Memory B cell (primary cell): ENCODE data around the gene C5orf58.
A peak's percentile ranks its signal among the peaks of the same experiment; 100 is the strongest.

Experiments used
- ATAC-seq: fragments of 150-1000 bp; cut with Tn5 transposase; 2 replicates; pipeline ENCODE4 v1.10.0; 2021; ENCODE audit warnings: low read depth, mild to moderate bottlenecking, moderate library complexity
- DNase-seq, 2 donors: peaks; one replicate each; pipeline ENCODE4 v3.0.0; 2022; ENCODE audit warnings: low spot score in 2 of 2
- H3K27ac Mint-ChIP-seq: one replicate; pipeline ENCODE4 v1.8.0; 2022; ENCODE audit warnings: mild to moderate bottlenecking, moderate library complexity, mixed read lengths
- H3K27me3 Mint-ChIP-seq: one replicate; pipeline ENCODE4 v1.8.0; 2022; ENCODE audit warnings: mixed read lengths
- H3K36me3 Mint-ChIP-seq: one replicate; pipeline ENCODE4 v1.8.0; 2022; ENCODE audit warnings: mild to moderate bottlenecking, mixed read lengths
- H3K4me1 Mint-ChIP-seq: one replicate; pipeline ENCODE4 v1.8.0; 2022; ENCODE audit warnings: mixed read lengths
- H3K4me3 Mint-ChIP-seq: one replicate; pipeline ENCODE4 v1.8.0; 2022; ENCODE audit warnings: mild to moderate bottlenecking, moderate library complexity, mixed read lengths
- H3K9me3 Mint-ChIP-seq: one replicate; pipeline ENCODE4 v1.8.0; 2022; ENCODE audit warnings: mixed read lengths

The C5orf58 gene

DNA sequence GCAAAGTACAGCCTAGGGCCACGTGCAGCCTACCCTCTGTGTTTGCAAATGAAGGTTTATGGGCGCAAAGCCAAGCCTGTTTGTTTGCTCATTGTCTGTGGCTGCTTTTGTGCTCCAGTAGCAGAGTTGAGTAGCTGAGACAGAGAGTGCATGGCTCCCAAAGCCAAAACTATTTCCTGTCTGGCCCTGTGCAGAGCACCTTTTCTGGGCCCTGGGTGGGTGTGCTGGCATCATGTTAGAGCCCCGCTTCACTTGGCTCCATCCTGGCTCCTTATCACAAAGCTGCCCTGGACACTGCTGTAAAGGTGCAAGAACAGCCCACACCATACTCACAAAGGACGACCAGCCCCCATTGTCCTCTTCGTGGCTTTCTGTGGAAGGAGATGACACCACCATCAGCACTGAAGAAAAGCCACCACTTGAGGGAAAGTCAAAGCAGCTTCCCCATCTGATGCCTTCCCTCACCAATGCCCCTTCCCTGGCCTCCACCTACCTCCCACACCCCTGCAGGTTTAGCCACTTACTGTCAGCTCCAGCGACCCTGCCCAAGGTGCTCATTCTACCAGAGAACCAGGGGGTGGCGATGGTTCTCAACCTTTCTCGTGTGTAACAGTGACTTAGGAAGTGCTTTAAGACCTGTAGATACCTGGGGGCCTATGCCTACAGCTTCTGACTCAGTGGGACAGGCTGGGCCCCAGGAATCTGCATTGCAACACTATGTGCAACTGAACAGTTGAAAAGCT lies 41.4 kb downstream of the C5orf58 start:
- H3K27ac Mint-ChIP-seq = no peak overlapping the region
- peaks cover 5% of the 10 kb centered on the region for H3K36me3 Mint-ChIP-seq

GRCh38 chr5:170275376-170275994 lies 42.7 kb downstream of the C5orf58 start:
- Mint-ChIP-seq H3K9me3 (no peaks in the 10 kb centered on the region), H3K36me3 (peaks cover 5% of the 10 kb centered on the region), H3K27ac (no peak overlapping the region), H3K27me3 (no peaks in the 10 kb centered on the region), H3K4me1 (peaks cover 34% of the 10 kb centered on the region), H3K4me3 (no peak overlapping the region)
- DNase-seq (no peak), ATAC-seq (no peak)

More for the DNA sequence above, 41.4 kb downstream of the C5orf58 start:
- Mint-ChIP-seq H3K4me3 (no peak overlapping the region), H3K9me3 (no peaks in the 10 kb centered on the region), H3K27me3 (no peaks in the 10 kb centered on the region), H3K4me1 (peaks cover 33% of the 10 kb centered on the region)
- ATAC-seq (no peak), DNase-seq (peak in 1 of 2 donors; percentile 18)

DNA sequence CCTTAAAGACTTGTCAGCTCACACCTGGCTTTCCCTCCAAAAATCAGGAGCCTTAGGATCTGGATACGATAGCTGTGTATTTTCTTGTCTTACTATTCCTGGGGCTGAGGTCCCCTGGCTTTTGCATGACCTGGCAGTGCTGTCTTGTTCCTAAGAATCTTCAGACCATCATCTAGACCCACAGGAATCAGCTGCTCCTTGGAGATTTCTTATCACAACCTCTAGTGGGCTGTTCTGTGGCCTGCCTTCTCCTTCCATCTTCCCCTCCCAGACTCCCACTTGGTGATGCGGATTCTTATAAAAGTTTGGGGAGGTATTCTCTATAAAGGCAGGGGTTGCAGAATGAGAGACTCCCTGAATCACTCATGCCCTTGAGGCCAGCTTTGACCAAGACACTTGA lies 43.4 kb downstream of the C5orf58 start:
- H3K4me1 Mint-ChIP-seq = peaks cover 34% of the 10 kb centered on the region
- DNase-seq (no peak), ATAC-seq (no peak)
- H3K27me3 Mint-ChIP-seq = no peaks in the 10 kb centered on the region
- no peaks in the 10 kb centered on the region for H3K9me3 Mint-ChIP-seq
- no peak overlapping the region for H3K27ac Mint-ChIP-seq
- H3K36me3 Mint-ChIP-seq = peaks cover 5% of the 10 kb centered on the region
- H3K4me3 Mint-ChIP-seq = no peak overlapping the region

GRCh38 chr5:170277867-170278281 lies 45.1 kb downstream of the C5orf58 start:
- Mint-ChIP-seq H3K27me3 (no peaks in the 10 kb centered on the region), H3K4me3 (peak overlapping the region; percentile 82), H3K4me1 (peaks cover 34% of the 10 kb centered on the region), H3K36me3 (peaks cover 5% of the 10 kb centered on the region), H3K27ac (no peak overlapping the region), H3K9me3 (no peaks in the 10 kb centered on the region)
- ATAC-seq = no peak
- no peak for DNase-seq

DNA sequence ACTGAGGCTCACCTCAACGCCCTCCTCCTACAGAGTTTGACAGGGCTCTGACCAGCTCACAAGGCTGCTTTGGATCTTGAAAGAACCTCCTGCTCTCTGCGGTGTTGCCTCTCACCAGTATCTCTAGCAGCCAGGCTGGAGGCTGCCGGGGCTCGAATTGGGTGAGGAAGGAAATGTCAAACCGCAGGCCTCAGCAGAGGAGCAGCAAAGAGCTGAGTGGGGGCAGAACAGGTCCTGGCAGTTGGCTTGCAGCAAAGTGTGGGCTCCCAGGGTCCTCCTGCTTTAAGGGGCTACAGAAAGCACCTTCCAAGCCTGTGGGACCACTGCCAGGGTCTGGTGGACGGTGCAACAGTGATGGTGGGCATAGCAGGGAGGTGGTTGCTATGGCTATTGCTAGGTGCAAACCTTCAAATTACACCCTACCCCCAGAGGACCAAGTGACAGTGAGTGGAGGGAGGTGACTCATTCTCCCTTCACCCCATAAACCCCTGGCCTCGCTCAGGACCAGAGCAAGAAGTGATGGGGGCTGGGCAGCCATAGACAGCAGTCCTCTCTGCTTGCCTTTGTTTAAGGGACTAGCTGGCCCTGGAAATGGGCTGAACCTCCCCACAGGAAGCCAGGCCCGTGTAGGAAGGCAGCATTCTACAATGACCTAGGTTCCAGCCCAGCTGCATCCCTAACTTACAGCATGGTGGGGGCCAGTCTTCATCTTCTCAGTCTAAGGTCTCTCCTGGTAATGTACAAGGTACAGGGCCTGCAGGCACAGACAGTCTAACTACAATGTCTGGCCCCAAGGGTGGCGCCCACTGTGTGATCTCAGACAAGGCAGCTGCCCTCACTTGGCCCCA lies 46.0 kb downstream of the C5orf58 start:
- Mint-ChIP-seq H3K4me3 (peak overlapping the region; percentile 76), H3K27ac (no peak overlapping the region), H3K36me3 (peaks cover 14% of the 10 kb centered on the region), H3K27me3 (no peaks in the 10 kb centered on the region), H3K4me1 (peaks cover 34% of the 10 kb centered on the region), H3K9me3 (peaks cover 4% of the 10 kb centered on the region)
- DNase-seq = peak; percentile 59
- ATAC-seq = peak; percentile 96

DNA sequence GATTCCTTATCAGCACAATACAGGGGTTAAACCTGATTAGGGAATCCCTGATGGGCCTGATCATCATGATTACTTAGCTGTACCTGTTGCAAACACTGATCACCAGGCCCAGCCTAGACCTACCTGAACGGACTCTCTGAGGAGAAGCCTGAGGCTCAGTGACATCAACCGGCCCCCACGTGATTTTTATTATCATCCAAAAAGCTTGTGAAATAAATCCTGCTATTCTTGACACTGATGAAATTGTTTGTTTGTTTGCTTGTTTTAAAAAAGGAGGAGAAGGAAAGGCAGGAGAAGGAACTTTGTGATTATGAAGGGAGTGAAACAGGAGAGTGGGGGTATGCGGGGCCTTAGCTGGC lies 46.7 kb downstream of the C5orf58 start:
- ATAC-seq (no peak), DNase-seq (no peak)
- H3K9me3 Mint-ChIP-seq = peaks cover 4% of the 10 kb centered on the region
- peaks cover 31% of the 10 kb centered on the region for H3K4me1 Mint-ChIP-seq
- H3K27ac Mint-ChIP-seq = no peak overlapping the region
- H3K4me3 Mint-ChIP-seq = peak overlapping the region; percentile 21
- H3K36me3 Mint-ChIP-seq = peaks cover 15% of the 10 kb centered on the region
- H3K27me3 Mint-ChIP-seq = no peaks in the 10 kb centered on the region

- Mint-ChIP-seq H3K4me3 (no peak overlapping the region), H3K27ac (no peak overlapping the region), H3K4me1 (peaks cover 30% of the 10 kb centered on the region), H3K9me3 (peaks cover 6% of the 10 kb centered on the region), H3K27me3 (no peaks in the 10 kb centered on the region), H3K36me3 (peaks cover 18% of the 10 kb centered on the region)
- DNase-seq = no peak
- no peak for ATAC-seq
Observed at GRCh38 chr5:170280011-170280493, 47.3 kb downstream of the C5orf58 start.

DNA sequence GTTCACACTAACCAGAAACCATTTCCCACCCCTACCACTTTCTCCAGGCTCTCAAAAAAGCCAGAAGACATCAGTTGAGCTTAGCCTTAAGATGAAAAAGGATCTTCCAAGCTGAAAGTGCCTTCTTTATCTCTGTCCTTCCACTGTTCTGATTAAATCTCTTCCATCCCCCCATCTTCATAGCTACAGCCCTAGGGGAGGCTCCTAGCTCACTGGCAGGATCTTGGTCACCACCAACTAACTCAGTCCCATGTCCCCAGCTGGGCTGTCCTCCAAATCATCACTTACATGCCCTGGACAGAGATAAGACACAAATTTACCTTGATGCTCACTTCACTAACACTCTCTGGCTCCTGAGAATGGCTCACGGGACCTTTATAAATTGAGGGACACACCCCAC lies 50.5 kb downstream of the C5orf58 start:
- peaks cover 18% of the 10 kb centered on the region for H3K4me1 Mint-ChIP-seq
- DNase-seq (no peak), ATAC-seq (no peak)
- no peak overlapping the region for H3K27ac Mint-ChIP-seq
- no peaks in the 10 kb centered on the region for H3K27me3 Mint-ChIP-seq
- H3K36me3 Mint-ChIP-seq = peaks cover 28% of the 10 kb centered on the region
- H3K9me3 Mint-ChIP-seq = peaks cover 12% of the 10 kb centered on the region
- H3K4me3 Mint-ChIP-seq = no peak overlapping the region

GRCh38 chr5:170284231-170284630 lies 51.4 kb downstream of the C5orf58 start:
- H3K36me3 Mint-ChIP-seq = peaks cover 31% of the 10 kb centered on the region

DNA sequence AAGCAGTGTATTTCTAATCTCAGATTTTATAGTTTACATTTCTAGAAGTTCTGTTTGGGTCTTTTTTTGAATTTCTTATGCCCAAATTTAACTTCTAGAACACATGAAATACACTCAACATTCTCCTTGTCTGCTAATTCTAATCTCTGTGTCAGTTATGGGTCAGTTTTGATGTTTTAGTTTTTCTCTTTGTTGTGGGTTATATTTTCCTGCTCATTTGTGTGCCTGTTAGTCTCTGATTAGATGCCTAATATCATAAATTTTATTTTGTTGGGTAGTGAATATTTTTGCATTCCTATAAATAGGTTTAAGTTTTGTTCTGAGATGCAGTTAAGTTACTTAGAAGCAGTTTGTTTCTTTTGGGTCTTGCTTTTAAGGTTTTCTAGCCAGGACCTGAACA lies 52.4 kb downstream of the C5orf58 start:
- Mint-ChIP-seq H3K27ac (no peak overlapping the region), H3K4me1 (peaks cover 7% of the 10 kb centered on the region), H3K9me3 (peaks cover 12% of the 10 kb centered on the region), H3K36me3 (peaks cover 36% of the 10 kb centered on the region), H3K27me3 (peaks cover 6% of the 10 kb centered on the region), H3K4me3 (no peak overlapping the region)
- no peak for DNase-seq
- no peak for ATAC-seq

More at GRCh38 chr5:170284231-170284630, 51.4 kb downstream of the C5orf58 start:
- ATAC-seq (no peak), DNase-seq (no peak)
- H3K4me3 Mint-ChIP-seq = no peak overlapping the region
- peaks cover 12% of the 10 kb centered on the region for H3K9me3 Mint-ChIP-seq
- H3K4me1 Mint-ChIP-seq = peaks cover 12% of the 10 kb centered on the region
- H3K27ac Mint-ChIP-seq = no peak overlapping the region
- H3K27me3 Mint-ChIP-seq = peaks cover 3% of the 10 kb centered on the region

- Mint-ChIP-seq H3K9me3 (peaks cover 12% of the 10 kb centered on the region), H3K4me3 (no peak overlapping the region), H3K36me3 (peaks cover 40% of the 10 kb centered on the region)
Observed at GRCh38 chr5:170286386-170286925, 53.7 kb downstream of the C5orf58 start.

GRCh38 chr5:170287532-170287931 lies 54.7 kb downstream of the C5orf58 start:
- Mint-ChIP-seq H3K4me1 (peaks cover 19% of the 10 kb centered on the region), H3K9me3 (peaks cover 12% of the 10 kb centered on the region), H3K36me3 (peaks cover 40% of the 10 kb centered on the region), H3K27me3 (peaks cover 6% of the 10 kb centered on the region), H3K27ac (no peak overlapping the region), H3K4me3 (no peak overlapping the region)
- DNase-seq (no peak), ATAC-seq (no peak)

More at GRCh38 chr5:170286386-170286925, 53.7 kb downstream of the C5orf58 start:
- no peak for ATAC-seq
- Mint-ChIP-seq H3K4me1 (peaks cover 14% of the 10 kb centered on the region), H3K27me3 (peaks cover 6% of the 10 kb centered on the region), H3K27ac (no peak overlapping the region)
- no peak for DNase-seq

- peaks cover 6% of the 10 kb centered on the region for H3K27me3 Mint-ChIP-seq
- ATAC-seq (no peak), DNase-seq (no peak)
- H3K27ac Mint-ChIP-seq = no peak overlapping the region
- peaks cover 12% of the 10 kb centered on the region for H3K9me3 Mint-ChIP-seq
- no peak overlapping the region for H3K4me3 Mint-ChIP-seq
- H3K36me3 Mint-ChIP-seq = peaks cover 38% of the 10 kb centered on the region
- H3K4me1 Mint-ChIP-seq = peaks cover 26% of the 10 kb centered on the region
Observed at GRCh38 chr5:170288151-170288550, 55.4 kb downstream of the C5orf58 start.

DNA sequence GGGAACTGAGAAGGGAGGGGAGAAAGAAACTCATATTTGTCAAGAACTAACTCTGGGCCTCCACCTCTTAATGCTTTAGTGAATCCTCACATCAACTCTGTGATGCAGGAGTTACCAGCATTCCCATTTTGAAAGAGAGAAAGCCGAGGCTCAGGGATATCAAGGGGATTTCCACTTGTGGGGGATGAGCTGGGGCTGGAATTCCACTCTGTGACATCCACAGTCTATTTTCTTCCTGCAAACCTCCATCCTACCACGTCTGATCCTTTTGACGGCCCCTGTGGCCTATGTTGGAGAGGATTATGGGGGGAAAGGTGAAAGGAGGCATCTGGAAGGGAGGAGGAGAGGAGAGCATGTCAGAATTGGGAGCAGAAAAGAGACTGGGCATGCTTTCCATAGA lies 55.8 kb downstream of the C5orf58 start:
- no peak overlapping the region for H3K27ac Mint-ChIP-seq
- H3K27me3 Mint-ChIP-seq = peaks cover 6% of the 10 kb centered on the region
- no peak for ATAC-seq
- H3K4me3 Mint-ChIP-seq = no peak overlapping the region
- H3K9me3 Mint-ChIP-seq = peaks cover 9% of the 10 kb centered on the region
- peaks cover 34% of the 10 kb centered on the region for H3K36me3 Mint-ChIP-seq
- H3K4me1 Mint-ChIP-seq = peaks cover 30% of the 10 kb centered on the region
- no peak for DNase-seq
